OCI-M2 (cell line): ENCODE measurements around the gene GSTM5.
"Not testable (repeated sequence)": the region's sequence is repeated elsewhere in the genome, so short reads cannot be mapped to it uniquely, and the experiment has no call there.

Experiments
- DNase-seq: peaks from one replicate; lab custom pipeline; 2025; ENCODE audit not compliant: unreplicated experiment; lab: John Stamatoyannopoulos, UW

The GSTM5 gene

DNA sequence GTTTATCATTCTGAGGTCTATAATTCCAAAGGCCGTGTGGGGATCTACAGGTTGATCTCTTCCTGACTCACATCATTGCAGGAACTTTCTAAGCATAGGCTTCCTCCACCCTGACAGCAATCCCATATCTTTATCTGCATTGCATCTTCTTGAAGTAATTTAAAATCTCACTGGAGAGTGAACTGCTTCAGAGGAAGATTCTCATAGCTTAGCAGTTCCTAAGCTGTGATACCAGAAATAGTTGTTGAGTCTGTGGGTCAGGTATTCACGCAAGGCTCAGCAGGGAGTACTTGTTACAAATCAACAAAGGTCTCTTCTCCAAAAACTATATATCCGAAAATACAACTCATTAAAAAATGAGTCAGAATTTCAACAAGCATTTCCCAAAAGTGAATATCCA lies 16.9 kb upstream of the GSTM5 start:
- not testable (repeated sequence) for DNase-seq

DNA sequence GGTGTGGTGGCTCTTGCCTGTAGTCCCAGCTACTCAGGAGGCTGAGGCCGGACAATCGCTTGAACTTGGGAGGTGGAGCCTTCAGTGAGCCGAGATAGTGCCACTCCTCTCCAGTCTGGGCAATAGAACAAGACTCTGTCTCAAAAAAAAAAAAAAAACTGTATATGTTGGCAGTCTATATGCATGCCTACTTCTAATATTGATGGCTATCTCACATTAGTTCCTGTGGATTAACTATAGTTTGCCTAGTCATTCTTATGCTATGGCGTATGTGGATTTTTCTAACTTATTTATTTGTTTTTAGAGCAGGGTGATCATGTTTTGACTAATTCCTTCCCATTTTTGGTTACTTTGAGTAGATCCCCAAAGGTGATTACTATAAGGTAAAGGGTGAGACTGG lies 15.0 kb upstream of the GSTM5 start:
- DNase-seq: no peak

DNA sequence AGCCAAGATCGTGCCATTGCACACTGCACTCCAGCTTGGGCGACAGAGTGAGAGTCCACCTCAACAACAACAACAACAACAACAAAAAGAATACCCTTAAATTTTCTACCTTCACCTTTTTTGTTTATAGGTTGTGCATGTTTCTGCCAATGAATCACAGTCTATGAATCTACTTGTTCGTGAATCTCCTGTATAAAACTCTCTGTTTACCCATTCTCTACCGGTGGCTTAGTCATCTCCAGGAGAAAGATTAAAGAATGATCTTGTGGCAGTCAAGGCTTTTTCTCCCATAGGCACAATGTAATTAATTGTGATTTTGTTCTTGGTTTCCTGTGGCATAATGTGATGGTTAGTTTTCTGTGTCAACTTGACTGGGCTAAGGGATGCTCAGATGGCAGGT lies 14.2 kb upstream of the GSTM5 start:
- DNase-seq: not testable (repeated sequence)

DNA sequence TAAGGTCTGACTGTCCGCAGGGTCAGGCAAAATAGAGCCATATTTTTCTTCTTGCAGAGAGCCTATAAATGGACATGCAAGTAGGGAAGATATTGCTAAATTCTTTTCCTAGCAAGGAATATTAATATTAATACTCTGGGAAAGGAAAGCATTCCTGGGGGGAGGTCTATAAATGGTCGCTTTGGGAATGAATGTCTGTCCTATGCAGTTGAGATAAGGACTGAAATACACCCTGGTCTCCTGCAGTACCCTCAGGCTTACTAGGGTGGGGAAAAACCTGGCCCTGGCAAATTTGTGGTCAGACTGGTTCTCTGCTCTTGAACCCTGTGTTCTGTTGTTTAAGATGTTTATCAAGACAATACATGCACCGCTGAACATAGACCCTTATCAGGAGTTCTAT lies 9.1 kb upstream of the GSTM5 start:
- not testable (repeated sequence) for DNase-seq

DNA sequence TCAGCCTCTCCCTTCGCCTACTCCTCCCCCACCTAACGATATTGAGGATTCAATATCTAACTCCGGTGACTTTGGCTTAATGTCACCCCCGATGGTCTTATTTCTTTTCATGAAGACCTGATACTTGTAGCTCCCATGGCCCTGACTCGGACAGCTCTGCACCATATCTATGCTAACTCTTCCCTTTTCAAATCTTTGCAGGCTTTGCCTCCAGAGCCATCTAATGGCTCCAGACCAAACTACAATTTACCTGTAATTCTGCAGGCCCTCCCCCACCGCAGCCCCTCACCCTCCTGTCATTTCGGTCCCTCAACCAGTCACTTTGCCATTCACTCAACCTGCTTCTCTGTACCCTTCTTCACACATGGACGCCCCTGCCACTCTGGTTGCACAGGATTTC lies 7.9 kb upstream of the GSTM5 start:
- DNase-seq: no peak

DNA sequence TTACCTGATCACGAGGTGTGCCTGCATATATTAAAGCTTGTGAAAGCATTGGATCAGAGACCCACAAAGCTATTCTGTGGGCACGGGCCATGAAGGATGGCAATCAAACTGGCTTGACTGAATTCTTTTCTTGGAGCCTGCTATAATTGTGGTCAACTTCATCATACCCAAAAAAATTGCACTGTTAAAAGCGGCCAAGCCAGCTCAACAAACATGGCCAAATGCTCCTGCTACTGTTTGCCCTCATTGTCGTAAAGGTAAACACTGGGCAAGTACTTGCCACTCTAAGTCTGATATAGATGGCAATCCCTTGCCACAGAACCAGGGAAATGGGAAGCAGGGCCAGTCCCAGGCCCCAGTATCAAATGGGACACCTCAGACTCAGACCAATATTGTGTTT lies 6.6 kb upstream of the GSTM5 start:
- no peak for DNase-seq

DNA sequence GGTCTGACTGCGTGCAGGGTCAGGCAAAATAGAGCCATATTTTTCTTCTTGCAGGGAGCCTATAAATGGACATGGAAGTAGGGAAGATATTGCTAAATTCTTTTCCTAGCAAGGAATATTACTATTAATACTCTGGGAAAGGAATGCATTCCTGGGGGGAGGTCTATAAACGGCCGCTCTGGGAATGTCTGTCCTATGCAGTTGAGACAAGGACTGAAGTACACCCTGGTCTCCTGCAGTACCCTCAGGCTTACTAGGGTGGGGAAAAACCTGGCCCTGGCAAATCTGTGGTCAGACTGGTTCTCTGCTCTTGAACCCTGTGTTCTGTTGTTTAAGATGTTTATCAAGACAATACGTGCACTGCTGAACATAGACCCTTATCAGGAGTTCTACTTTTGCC lies 3.1 kb upstream of the GSTM5 start:
- DNase-seq: not testable (repeated sequence)

DNA sequence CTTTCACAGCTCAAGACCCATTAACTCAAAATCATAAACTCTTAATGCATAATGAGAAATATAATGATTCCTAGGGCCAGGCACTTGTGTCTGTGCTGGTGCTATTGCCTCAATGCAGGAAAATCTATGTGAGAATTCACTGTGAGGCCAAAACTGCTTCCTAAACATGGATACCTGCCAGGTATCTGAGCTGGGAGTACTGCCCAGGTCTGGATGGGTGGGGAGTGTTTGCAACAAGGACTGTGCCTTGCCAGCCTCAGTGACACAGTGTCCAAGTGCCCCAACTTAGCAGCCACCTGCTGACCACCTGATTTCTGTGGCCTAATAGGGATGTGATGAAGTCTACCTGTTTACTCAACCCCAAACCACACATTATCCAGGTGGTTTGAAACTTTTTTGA lies 2.2 kb upstream of the GSTM5 start:
- not testable (repeated sequence) for DNase-seq

DNA sequence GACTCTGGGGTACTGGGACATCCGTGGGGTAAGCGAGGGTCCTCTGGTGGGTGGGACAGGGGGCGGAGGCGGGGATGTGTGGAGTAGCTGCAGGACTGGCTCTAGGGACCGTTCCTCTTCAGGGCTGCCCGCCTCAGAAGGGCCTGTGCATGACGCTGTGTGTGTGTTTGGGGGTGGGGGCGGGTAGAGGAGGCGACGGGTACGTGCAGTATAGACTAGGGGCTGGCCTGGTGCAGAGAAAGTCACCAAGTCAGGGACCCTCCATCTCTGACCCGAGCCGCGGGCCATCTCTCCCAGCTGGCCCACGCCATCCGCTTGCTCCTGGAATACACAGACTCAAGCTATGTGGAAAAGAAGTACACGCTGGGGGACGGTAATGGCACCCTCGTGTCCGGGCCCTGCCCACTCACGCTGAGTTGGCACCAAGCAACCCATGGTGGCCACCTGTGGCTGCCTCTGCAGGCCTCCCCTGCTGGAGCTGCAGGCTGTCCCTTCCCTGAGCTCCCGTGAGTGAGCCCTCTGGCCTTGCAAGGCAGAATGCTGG lies 342 bp downstream of the GSTM5 start:
- DNase-seq: no peak

DNA sequence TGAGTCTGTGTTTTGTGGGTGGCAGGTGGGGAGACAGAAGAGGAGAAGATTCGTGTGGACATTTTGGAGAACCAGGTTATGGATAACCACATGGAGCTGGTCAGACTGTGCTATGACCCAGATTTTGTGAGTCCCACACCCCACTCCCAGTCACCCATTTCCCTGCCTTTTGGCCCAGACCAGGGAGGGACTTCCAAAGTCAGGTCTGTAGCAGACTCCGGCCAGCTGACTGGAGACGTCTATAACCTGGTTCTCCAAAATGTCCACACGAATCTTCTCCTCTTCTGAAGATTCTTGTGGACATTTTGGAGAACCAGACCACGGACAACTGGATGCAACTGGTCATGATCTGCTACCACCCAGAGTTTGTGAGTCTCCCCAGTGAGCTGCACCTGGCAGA lies 1.6 kb downstream of the GSTM5 start:
- no peak for DNase-seq

DNA sequence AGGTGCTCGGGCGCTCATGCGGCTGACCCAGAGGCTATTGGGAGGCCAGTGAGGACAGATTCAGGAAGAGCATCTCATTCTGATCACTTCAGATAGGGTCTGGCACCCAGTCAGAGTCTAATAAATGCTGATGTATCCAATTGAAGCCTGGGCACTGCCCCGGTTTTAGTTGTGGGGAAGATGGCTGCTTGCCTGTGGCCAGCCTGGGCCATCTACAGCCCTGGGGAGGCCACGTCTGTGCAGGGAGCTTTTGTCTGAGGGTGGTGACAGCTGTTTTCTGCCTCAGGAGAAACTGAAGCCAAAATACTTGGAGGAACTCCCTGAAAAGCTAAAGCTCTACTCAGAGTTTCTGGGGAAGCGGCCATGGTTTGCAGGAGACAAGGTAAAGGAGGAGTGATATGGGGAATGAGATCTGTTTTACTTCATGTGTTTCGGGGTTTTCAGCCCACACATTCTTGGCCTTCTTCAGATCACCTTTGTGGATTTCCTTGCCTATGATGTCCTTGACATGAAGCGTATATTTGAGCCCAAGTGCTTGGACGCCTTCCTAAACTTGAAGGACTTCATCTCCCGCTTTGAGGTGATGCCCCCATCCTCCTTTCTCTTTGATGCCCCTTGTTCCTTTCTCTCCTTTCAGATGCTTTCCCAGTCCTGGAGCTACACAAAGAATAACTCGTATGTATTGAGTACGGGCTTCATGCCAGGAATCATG lies 2.8 kb downstream of the GSTM5 start:
- DNase-seq: no peak

DNA sequence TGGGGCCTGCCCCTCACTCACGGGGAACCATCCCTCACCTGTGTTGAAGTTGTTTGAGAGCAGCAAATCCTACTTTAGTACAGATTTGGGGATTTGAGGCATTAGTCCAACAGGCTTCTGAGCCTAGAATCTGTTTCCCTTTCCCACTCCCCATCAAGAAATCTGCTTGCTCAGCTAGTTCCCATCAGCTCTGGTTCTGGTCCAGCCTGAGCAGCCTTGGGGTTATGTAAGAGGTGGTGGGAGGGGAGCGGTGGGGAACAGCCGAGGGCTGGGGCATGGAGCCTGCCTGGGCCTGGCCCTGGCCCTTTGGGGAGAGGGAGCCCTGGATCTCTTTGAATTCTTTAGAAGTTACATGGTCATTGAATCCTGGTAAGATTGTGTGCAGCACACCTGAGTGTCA lies 4.1 kb downstream of the GSTM5 start:
- DNase-seq: no peak

DNA sequence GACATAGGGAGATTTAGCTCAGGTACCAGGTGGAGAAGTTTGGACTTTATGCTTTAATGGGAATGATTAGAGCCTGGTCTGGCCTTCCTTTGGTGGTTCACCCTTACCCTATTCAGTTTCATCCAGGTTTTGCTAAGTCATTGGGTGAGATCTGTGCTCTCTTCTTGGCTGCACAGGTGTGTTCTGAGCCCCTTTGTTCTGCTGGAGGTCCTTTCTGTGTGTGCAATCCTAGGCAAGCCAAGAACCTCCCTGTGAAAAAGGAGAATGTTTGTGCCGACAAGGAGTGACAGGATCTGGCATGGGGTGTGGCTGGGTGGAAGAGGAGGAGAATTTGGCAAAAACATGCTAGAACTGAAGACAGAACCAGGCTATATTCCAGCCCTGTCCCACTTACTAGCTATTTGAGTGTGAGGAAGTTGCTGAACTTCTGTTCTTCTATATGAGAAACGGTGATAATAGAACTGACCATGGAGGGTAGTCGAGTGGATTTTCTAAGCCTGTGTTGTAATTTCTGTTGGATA lies 4.6 kb downstream of the GSTM5 start:
- no peak for DNase-seq

DNA sequence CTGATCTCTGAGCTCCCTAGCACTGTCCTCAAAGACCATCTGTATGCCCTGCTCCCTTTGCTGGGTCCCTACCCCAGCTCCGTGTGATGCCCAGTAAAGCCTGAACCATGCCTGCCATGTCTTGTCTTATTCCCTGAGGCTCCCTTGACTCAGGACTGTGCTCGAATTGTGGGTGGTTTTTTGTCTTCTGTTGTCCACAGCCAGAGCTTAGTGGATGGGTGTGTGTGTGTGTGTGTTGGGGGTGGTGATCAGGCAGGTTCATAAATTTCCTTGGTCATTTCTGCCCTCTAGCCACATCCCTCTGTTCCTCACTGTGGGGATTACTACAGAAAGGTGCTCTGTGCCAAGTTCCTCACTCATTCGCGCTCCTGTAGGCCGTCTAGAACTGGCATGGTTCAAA lies 5.7 kb downstream of the GSTM5 start:
- no peak for DNase-seq

DNA sequence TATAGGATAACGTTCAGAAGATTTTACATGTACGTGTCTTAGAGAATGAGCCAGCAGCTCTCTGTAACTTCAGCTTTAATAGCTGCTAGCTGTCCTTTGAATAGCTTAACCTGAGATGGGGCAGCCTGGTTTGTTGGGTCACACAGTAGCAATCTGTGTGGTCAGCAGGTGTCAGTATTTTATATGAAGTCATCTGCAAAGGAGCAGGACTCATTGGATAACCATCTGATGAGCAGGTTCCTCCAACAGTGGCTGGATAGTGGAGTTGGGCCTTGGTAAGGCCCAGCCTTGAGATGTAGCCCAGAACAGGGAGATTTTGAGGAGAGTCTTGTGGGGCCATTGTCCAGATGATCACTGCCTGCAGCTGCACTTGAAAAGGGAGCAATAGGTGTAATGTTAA lies 6.4 kb downstream of the GSTM5 start:
- no peak for DNase-seq

DNA sequence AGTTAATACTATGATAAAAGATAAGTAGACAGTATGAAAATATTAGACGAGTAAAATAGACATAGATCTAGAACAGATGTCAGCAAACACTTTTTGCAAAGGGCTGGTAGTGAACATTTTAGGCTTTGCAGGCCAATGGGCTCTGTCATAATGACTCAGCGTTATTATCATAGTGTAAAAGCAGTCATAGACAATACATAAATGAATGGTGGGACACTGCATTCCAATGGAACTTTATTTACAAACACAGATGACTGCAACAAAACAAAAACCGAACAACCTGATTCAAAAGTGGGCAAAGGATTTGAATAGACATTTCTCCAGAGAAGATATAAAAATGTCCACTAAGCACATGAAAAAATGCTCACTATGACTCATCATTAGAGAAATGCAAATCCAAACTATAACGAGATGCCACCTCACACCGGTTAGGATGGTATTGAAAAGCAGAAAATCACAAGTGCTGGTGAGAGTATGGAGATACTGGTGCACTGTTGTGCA lies 7.3 kb downstream of the GSTM5 start:
- DNase-seq: no peak

DNA sequence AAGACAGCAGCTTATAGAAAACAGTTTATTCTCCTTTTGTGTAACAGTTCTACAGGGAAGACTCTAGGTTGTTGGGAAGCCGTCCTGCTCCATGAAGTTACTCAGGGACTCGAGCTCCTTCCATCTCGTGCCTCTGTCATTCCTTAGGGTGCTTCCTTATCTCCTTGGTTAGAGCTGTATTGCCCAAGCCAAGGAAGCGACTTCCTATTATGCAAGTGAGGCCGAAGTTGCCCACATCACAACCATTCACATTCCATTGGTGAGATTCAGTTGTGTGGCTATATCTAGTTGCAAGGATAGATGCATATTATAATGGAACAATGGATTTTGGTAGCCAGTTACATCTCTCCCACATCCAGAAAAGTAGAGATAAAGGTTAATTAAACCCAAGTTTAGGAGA lies 9.0 kb downstream of the GSTM5 start:
- DNase-seq: no peak

DNA sequence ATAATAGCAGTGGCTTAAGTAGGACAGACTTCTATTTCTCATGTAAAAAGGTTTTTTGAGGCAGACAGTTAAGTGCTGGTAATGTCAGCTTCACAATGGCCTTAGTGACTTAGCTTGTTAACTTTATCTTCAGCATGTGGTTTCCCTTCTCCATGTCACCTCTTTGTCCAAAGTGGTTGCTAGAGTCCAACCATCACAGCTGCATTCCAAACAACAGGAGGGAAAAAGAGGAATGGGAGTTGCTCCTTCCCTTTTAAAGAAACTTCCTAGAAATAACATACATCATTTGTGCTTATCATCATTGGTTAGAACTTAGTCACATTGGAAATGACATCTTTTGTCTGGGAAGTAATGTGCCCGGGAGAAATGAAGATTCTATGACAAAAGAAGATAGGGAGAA lies 9.9 kb downstream of the GSTM5 start:
- no peak for DNase-seq

DNA sequence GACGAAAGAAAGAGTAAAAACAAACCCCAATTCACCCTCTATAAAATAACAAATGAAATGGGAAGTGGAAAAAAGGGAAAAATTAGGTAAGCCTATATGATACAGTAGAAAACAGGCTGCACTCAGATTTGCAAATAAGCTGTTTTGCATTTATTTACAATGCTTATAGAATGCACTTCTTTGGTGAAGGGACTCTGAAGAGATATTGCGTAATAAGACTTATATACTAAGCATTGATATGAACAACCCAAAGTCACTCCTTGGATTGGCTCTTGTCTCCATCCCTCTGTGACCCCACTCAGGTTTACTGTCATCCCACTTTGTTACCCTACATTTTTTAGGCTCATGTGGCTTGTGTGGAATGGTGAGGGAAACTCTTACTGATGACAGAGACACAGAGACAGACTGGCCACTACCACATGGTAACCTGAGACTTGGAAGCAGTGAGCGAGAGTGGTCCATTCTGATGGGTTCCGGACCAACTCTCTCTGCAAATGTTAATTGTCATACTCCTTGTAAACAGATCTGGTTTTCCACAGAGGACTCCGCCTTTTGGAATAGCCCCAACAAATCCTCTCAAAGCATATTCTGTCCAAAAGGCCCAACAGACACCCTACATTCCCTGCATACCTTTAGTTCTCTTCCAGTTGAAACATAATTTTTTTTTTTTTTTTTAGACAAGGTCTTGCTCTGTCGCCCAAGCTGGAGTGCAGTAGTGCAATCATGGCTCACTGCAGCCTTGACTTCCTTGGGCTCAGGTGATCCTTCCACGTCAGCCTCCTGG lies 11.0 kb downstream of the GSTM5 start:
- no peak for DNase-seq

DNA sequence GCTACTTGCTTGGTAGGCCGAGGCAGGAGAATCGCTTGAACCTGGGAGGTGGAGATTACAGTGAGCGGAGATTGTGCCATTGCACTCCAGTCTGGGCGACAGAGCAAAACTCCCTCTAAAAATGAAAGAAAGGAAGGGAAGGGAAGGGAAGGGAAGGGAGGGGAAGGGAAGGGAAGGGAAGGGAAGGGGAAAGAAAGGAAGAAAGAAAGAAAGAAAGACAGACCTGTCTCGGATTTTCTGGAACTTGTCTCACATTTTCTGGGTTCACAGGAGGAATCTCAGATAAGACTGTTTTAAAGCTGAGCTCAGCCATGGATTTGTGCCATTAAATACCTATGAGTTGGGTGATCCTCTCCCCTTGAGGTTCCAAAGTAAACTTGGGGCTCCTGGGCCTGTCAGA lies 12.9 kb downstream of the GSTM5 start:
- DNase-seq: no peak

DNA sequence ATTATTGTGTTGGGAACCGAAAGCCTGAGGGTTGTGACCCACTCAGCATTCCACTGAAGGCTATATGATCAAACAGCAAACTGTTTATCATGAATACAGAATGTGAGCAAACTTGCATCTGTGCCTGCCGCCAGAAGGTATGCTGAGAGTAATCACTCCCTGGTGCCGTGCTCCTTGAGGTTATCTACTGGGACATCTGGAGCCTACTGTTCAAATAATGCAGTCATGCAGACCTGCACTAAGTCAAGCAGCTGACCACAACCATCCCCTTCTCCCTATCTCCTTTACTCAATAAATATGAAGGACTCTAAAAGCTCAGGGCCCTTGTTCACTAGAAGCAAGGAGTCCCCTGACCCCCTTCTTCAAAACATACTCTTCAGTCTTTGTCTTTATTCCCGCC lies 13.5 kb downstream of the GSTM5 start:
- no peak for DNase-seq

DNA sequence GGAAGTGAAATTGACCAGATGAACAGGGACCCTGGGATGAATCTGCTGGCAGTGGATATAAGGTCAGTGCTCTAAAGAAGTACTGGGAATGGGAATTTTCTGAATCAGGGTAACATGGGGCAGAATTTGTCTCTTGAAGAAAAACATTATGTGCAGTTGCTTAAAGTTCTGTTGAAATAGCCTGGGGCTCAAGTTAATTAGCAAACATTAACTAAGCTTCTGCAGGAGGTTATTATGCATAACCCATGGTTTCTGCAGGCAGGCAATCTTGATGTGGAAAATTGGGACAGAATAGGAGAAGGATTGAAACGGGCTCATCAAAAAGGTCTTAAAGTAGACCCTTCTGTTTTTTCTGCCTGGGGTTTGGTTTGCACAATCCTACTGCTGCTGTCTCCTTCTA lies 14.0 kb downstream of the GSTM5 start:
- no peak for DNase-seq
